GM20000 (cell line): Measurements from ENCODE around the gene TOX2.

Experiments used
- DNase-seq: peaks from one replicate; pipeline ENCODE4 v3.0.0; 2012; ENCODE audit warnings: low spot score
- CTCF ChIP-seq: IDR thresholded peaks from 2 replicates; pipeline ENCODE4 v1.5.1; 2012; ENCODE audit warnings: mild to moderate bottlenecking, control low read depth; ENCODE audit errors: extremely low read depth, missing control alignments

The TOX2 gene

DNA sequence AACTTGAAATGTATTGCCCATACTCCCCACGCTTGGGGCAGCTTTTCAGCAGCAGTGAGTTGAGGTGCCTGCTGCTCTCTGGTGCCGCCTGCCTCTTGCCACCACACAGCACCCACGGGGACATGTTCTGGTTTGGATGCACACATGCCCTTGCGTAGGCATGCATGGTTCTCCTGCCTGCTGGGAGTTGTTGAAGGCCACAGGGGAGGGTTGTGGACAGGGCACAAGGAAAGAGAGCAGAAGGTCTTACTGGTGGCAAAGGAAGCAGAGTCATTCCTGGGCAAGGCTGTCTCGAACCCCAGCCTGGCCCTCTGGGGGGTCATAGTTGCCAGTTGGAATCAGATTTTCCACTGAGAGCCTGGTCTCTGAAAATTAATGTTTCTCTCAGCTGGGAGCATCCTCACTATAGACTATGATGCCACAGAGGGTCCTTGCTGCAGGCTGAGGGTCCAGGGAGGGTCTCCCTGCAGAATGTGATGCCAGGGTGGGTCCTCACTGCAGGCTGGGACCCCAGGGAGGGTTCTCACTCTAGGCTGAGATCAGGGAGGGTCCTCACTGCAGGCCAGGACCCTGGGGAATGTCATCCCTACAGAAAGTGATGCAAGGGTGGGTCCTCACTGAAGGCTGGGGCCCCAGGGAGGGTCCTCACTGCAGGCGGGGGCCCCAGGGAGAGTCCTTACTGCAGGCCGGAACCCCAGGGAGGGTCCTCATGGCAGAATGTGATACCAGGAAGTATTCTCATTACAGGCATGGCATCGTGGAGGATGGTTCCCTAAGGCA lies 59.2 kb downstream of the TOX2 start:
- no peak for DNase-seq
- TF ChIP-seq CTCF: no peak

GRCh38 chr20:43974695-43975094 lies 60.0 kb downstream of the TOX2 start:
- DNase-seq: no peak
- no peak for TF ChIP-seq CTCF

GRCh38 chr20:43975096-43975768 lies 60.6 kb downstream of the TOX2 start:
- no peak for DNase-seq
- TF ChIP-seq CTCF: no peak

DNA sequence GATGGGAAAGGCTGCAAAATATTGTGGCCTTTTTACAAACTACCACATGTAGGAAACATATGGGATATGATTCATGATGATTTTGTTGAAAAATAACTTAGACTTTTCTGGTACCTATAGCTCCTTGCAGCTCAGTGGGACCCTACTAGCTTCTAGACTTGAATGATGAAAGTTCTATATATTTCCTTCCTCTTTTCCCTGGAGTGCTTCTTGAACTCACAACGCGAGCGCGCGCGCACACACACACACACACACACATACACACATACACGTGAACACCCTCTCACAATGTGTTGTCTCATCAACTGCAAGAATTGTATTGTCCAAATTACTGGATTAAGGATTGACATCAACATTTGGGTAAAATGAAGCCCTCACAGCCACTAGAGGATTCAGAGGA lies 61.9 kb downstream of the TOX2 start:
- TF ChIP-seq CTCF: no peak
- no peak for DNase-seq

DNA sequence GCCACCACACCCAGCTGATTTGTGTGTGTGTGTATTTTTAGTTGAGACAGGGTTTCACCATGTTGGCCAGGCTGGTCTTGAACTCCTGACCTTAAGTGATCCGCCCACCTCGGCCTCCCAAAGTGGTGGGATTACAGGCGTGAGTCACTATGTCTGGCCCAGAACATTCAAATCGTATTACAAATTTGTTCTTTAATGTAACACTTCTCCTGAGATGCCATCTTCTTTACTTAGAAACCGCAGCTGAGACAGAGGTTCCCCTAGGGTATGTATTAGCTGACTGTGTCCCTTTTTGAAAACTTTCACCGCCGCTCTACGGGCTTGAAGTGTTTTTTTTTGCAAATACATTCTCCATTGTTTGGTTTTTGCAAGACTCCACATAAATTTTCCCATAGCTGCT lies 62.6 kb downstream of the TOX2 start:
- TF ChIP-seq CTCF: no peak
- DNase-seq: no peak

DNA sequence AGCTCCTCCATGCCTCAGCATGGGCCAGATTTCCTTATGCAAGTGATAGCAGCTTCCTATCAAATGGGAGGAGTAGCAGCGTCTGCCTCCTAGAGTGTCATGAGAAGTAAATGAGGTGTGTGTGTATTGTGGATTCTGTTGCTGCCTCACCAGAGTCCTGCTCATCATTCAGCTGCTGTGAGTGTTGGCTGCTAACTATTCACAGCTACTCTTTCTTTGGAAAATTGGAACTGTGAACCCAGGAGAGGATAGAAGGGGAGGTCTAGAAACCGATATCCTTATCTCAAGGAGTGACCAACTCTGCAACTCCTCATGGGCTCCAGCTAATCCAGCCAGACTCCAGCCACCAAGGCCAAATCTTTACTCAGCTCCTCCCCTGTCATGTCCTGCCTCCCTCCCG lies 63.3 kb downstream of the TOX2 start:
- DNase-seq: no peak
- no peak for TF ChIP-seq CTCF

GRCh38 chr20:43979576-43980105 lies 65.0 kb downstream of the TOX2 start:
- no peak for TF ChIP-seq CTCF
- no peak for DNase-seq
